DND-41 (cell line): ENCODE measurements around the gene MGAT5.

Experiments
- CTCF ChIP-seq: IDR thresholded peaks from 2 replicates; pipeline ENCODE4 v1.5.1; 2012; ENCODE audit warnings: borderline replicate concordance, low read length, moderate library complexity, mild to moderate bottlenecking; ENCODE audit not compliant: poor library complexity, severe bottlenecking; ENCODE audit errors: extremely low read depth
- EZH2 ChIP-seq: IDR thresholded peaks from 3 replicates; pipeline ENCODE4 v1.6.1; 2012; ENCODE audit warnings: borderline replicate concordance, low read depth, mild to moderate bottlenecking, moderate library complexity, low read length, inconsistent platforms; ENCODE audit not compliant: severe bottlenecking

- TF ChIP-seq CTCF (no peak), EZH2 (no peak)
Observed at GRCh38 chr2:134258684-134259388, 5.0 kb downstream of the MGAT5 start.
